ENCODE measurements around the gene TMEM234. TPM values are rescaled to one million over a fixed set of nuclear protein-coding genes. Genes with fewer than 3 reads are reported as not detected.
A peak's percentile ranks its signal among the peaks of the same experiment; 100 is the strongest.

TMEM234 gene
- total and polyA plus RNA-seq, 8 donors = 6.2 to 23.5 (median 8.7) TPM

DNA sequence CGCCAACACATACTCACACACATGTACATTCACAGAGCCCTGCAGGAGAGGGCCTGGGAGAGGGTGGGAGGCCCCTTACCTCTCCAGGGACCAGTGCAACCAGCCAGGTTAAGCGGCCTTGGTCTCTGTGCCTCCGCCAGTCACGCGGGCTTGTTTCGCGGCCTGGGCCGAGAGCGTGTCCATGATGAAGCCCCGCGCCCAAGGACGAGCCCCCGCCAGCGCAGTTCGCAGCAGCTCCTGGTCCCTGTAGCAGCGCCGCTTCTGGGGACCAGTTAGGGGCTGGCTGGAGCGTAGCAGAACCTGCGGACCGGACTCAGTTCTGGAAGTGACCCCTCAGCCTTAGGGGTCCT is 17.6 kb upstream of the TMEM234 start:
- Histone ChIP-seq H3K36me3 (no peaks in the 10 kb centered on the region), H3K27me3 (no peaks in the 10 kb centered on the region), H3K4me3 (peak overlapping the region; percentile 50 to 69 (median 62)), H3K9me3 (no peaks in the 10 kb centered on the region), H3K4me1 (peaks cover 0 to 12% (median 0%) of the 10 kb centered on the region in 3 donors), H3K27ac (peak overlapping the region; percentile 84 to 94 (median 87))
- no peak for FAIRE-seq
- intact Hi-C loops (cut with DNase I) = no loop called here
- WGBS, 2 donors = 17 to 23% methylated on average over 16 to 20 of the region's 20 CpGs
- no peak for TF ChIP-seq CTCF (IDR thresholded peaks at IDR 0.05)
- peak; percentile 6 to 18 (median 14) for ATAC-seq
- peak; percentile 30 to 81 (median 54) for DNase-seq

DNA sequence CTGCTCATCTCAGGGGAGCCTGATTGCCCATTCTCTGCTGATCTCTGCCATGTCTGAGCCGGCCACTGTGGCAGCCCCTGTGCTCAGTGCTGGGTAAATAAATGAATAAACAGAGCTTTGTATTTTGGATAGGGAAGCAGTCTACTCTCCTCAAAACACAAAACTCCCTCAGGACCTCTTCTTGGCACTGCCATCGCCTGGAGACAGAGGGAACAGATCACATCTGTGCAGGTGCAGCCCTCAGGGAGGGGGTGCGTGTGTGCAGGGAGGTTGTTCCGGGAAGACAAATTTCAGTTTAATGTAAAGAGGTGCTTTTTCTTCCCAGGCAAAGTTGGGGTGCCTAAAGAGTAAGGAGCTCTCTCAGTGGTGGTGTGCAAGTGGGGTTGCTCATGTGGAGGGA is 17.2 kb upstream of the TMEM234 start:
- FAIRE-seq (no peak), ATAC-seq (peak in 3 of 4 donors; percentile 9 to 15 (median 9)), DNase-seq (peak in 2 of 6 donors; percentile 33 to 35)
- no peaks in the 10 kb centered on the region for H3K27me3 ChIP-seq
- WGBS, 2 donors = 13 to 22% methylated on average over 4 of the region's 4 CpGs
- H3K4me3 ChIP-seq = peak overlapping the region; percentile 50 to 69 (median 62)
- no peak for TF ChIP-seq CTCF (IDR thresholded peaks at IDR 0.05)
- H3K4me1 ChIP-seq = peaks cover 0 to 12% (median 0%) of the 10 kb centered on the region in 3 donors
- H3K27ac ChIP-seq = peak overlapping the region; percentile 84 to 94 (median 87)
- intact Hi-C loops (cut with DNase I) = no loop called here
- no peaks in the 10 kb centered on the region for H3K36me3 ChIP-seq
- no peaks in the 10 kb centered on the region for H3K9me3 ChIP-seq

- Histone ChIP-seq H3K4me1 (peaks cover 0 to 7% (median 0%) of the 10 kb centered on the region in 3 donors), H3K36me3 (peaks cover 1 to 25% (median 20%) of the 10 kb centered on the region in 3 donors), H3K27me3 (no peaks in the 10 kb centered on the region), H3K27ac (no peak overlapping the region), H3K9me3 (no peaks in the 10 kb centered on the region), H3K4me3 (no peak overlapping the region)
- 90 to 91% methylated on average over 7 of the region's 7 CpGs for WGBS, 2 donors
- no peak for TF ChIP-seq CTCF (IDR thresholded peaks at IDR 0.05)
- FAIRE-seq (no peak), ATAC-seq (no peak), DNase-seq (no peak)
- intact Hi-C loops (cut with DNase I) = no loop called here
These were observed 12.6 kb upstream of the TMEM234 start for GRCh38 chr1:32234792-32235191.

DNA sequence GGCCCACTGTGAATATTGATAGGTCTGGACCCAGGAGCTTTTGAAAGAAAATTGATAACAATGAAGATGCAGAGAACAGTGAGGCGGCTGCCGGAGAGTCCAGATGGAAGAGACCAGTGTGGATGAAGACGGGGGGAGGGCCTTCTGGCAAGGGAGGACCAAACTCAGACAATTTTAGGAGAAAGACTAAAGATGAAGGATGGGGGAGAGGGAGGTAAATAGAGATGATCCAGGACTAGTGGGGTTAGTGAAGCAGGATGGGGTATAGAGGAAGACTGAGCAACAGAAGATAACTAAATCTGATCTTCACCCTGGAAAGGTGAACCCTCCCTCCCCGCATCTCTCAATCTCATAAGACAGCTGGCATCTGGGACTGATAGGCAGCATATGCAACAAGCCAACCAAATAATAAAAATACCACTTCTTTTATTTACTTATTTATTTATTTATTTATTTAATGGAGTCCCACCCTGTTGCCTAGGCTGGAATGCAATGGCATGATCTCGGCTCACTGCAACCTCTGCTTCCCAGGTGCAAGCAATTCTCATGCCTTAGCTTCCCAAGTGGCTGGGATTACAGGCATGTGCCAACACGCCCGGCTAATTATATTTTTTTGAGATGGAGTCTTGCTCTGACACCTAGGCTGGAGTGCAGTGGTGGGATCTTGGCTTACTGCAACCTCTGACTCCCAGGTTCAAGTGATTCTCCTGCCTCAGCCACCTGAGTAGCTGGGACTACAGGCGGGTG is 10.6 kb upstream of the TMEM234 start:
- FAIRE-seq = no peak
- no peak for ATAC-seq
- H3K36me3 ChIP-seq = peaks cover 5 to 44% (median 30%) of the 10 kb centered on the region in 3 donors
- intact Hi-C loops (cut with DNase I) = no loop called here
- WGBS, 2 donors = 87 to 90% methylated on average over 8 of the region's 8 CpGs
- H3K4me3 ChIP-seq = no peak overlapping the region
- H3K27ac ChIP-seq = no peak overlapping the region
- no peaks in the 10 kb centered on the region for H3K27me3 ChIP-seq
- peaks cover 0 to 3% (median 0%) of the 10 kb centered on the region in 3 donors for H3K4me1 ChIP-seq
- no peak for DNase-seq
- TF ChIP-seq CTCF (IDR thresholded peaks at IDR 0.05) = no peak
- H3K9me3 ChIP-seq = no peaks in the 10 kb centered on the region

GRCh38 chr1:32231843-32232432 is 9.8 kb upstream of the TMEM234 start:
- Histone ChIP-seq H3K36me3 (peaks cover 5 to 48% (median 30%) of the 10 kb centered on the region in 3 donors), H3K9me3 (no peaks in the 10 kb centered on the region), H3K4me1 (peaks cover 0 to 3% (median 0%) of the 10 kb centered on the region in 3 donors), H3K27ac (no peak overlapping the region), H3K4me3 (no peak overlapping the region), H3K27me3 (no peaks in the 10 kb centered on the region)
- ATAC-seq (no peak), DNase-seq (no peak), FAIRE-seq (no peak)
- WGBS, 2 donors = 75 to 80% methylated on average over 5 of the region's 5 CpGs
- TF ChIP-seq CTCF (IDR thresholded peaks at IDR 0.05) = no peak
- intact Hi-C loops (cut with DNase I) = no loop called here

Data from pancreas (tissue), 10 donors.